ENCODE measurements around the gene HMOX2.

HMOX2 gene

GRCh38 chr16:4450931-4451519 is 25.2 kb upstream of the HMOX2 start:
- no peaks in the 10 kb centered on the region for H3K4me1 ChIP-seq (ENCODE audit: insufficient read depth, low read length, severe bottlenecking)
- no peak overlapping the region for H3K4me3 ChIP-seq (ENCODE audit: low read depth, low read length, poor library complexity, severe bottlenecking)
- no peaks in the 10 kb centered on the region for H4K20me1 ChIP-seq (ENCODE audit: insufficient read depth, low read length)
- no peaks in the 10 kb centered on the region for H3F3A ChIP-seq (ENCODE audit: insufficient read depth, low read length)
- H2AFZ ChIP-seq (ENCODE audit: low read length) = no peak overlapping the region
- H3K36me3 ChIP-seq (ENCODE audit: insufficient read depth, low read length) = peaks cover 92% of the 10 kb centered on the region
- H3K9me2 ChIP-seq (ENCODE audit: low read depth, low read length) = no peaks in the 10 kb centered on the region
- H3K9me3 ChIP-seq (ENCODE audit: low read length) = no peaks in the 10 kb centered on the region
- no peak overlapping the region for H3K9ac ChIP-seq (ENCODE audit: low read length)
- H3K27me3 ChIP-seq (ENCODE audit: insufficient read depth, low read length) = no peaks in the 10 kb centered on the region
- H3K4me2 ChIP-seq (ENCODE audit: low read length) = no peak overlapping the region
- H3K27ac ChIP-seq (ENCODE audit: low read depth, low read length, poor library complexity, severe bottlenecking) = no peak overlapping the region
- TF ChIP-seq CTCF (IDR thresholded peaks at IDR 0.05; ENCODE audit: low read length) (no peak), EZH2 (IDR thresholded peaks at IDR 0.05; ENCODE audit: borderline replicate concordance, low read length) (no peak)
- no peaks in the 10 kb centered on the region for H3K79me2 ChIP-seq (ENCODE audit: insufficient read depth, low read length)

- no peaks in the 10 kb centered on the region for H3K79me2 ChIP-seq (ENCODE audit: insufficient read depth, low read length)
- H3K27ac ChIP-seq (ENCODE audit: low read depth, low read length, poor library complexity, severe bottlenecking) = no peak overlapping the region
- TF ChIP-seq CTCF (IDR thresholded peaks at IDR 0.05; ENCODE audit: low read length) = no peak
- no peak for TF ChIP-seq EZH2 (IDR thresholded peaks at IDR 0.05; ENCODE audit: borderline replicate concordance, low read length)
- H2AFZ ChIP-seq (ENCODE audit: low read length) = no peak overlapping the region
- no peaks in the 10 kb centered on the region for H3K4me1 ChIP-seq (ENCODE audit: insufficient read depth, low read length, severe bottlenecking)
- H3K27me3 ChIP-seq (ENCODE audit: insufficient read depth, low read length) = no peaks in the 10 kb centered on the region
- H3F3A ChIP-seq (ENCODE audit: insufficient read depth, low read length) = no peaks in the 10 kb centered on the region
- no peaks in the 10 kb centered on the region for H3K9me3 ChIP-seq (ENCODE audit: low read length)
- H4K20me1 ChIP-seq (ENCODE audit: insufficient read depth, low read length) = no peaks in the 10 kb centered on the region
- H3K9me2 ChIP-seq (ENCODE audit: low read depth, low read length) = no peaks in the 10 kb centered on the region
- H3K4me2 ChIP-seq (ENCODE audit: low read length) = no peak overlapping the region
- H3K9ac ChIP-seq (ENCODE audit: low read length) = no peak overlapping the region
- peaks cover 92% of the 10 kb centered on the region for H3K36me3 ChIP-seq (ENCODE audit: insufficient read depth, low read length)
- H3K4me3 ChIP-seq (ENCODE audit: low read depth, low read length, poor library complexity, severe bottlenecking) = no peak overlapping the region
Measured at GRCh38 chr16:4452674-4453073, 23.5 kb upstream of the HMOX2 start.

- no peaks in the 10 kb centered on the region for H3K9me3 ChIP-seq (ENCODE audit: low read length)
- no peak overlapping the region for H3K9ac ChIP-seq (ENCODE audit: low read length)
- no peaks in the 10 kb centered on the region for H3K27me3 ChIP-seq (ENCODE audit: insufficient read depth, low read length)
- no peaks in the 10 kb centered on the region for H3F3A ChIP-seq (ENCODE audit: insufficient read depth, low read length)
- H3K4me1 ChIP-seq (ENCODE audit: insufficient read depth, low read length, severe bottlenecking) = no peaks in the 10 kb centered on the region
- no peaks in the 10 kb centered on the region for H3K9me2 ChIP-seq (ENCODE audit: low read depth, low read length)
- H3K4me2 ChIP-seq (ENCODE audit: low read length) = no peak overlapping the region
- no peak overlapping the region for H3K27ac ChIP-seq (ENCODE audit: low read depth, low read length, poor library complexity, severe bottlenecking)
- no peaks in the 10 kb centered on the region for H4K20me1 ChIP-seq (ENCODE audit: insufficient read depth, low read length)
- TF ChIP-seq EZH2 (IDR thresholded peaks at IDR 0.05; ENCODE audit: borderline replicate concordance, low read length) = no peak
- TF ChIP-seq CTCF (IDR thresholded peaks at IDR 0.05; ENCODE audit: low read length) = no peak
- no peak overlapping the region for H2AFZ ChIP-seq (ENCODE audit: low read length)
- H3K79me2 ChIP-seq (ENCODE audit: insufficient read depth, low read length) = no peaks in the 10 kb centered on the region
- H3K36me3 ChIP-seq (ENCODE audit: insufficient read depth, low read length) = peaks cover 81% of the 10 kb centered on the region
- H3K4me3 ChIP-seq (ENCODE audit: low read depth, low read length, poor library complexity, severe bottlenecking) = no peak overlapping the region
Measured at GRCh38 chr16:4454623-4455022, 21.6 kb upstream of the HMOX2 start.
